Activated effector memory CD4-positive, alpha-beta T cell treated with Interleukin-2 at 50 U/mL for 16 hours (primary cell): ENCODE measurements around the gene SEZ6L.

Source experiments
- DNase-seq: peaks from one replicate; pipeline ENCODE4 v3.0.0-alpha.2; 2020

The SEZ6L gene

DNA sequence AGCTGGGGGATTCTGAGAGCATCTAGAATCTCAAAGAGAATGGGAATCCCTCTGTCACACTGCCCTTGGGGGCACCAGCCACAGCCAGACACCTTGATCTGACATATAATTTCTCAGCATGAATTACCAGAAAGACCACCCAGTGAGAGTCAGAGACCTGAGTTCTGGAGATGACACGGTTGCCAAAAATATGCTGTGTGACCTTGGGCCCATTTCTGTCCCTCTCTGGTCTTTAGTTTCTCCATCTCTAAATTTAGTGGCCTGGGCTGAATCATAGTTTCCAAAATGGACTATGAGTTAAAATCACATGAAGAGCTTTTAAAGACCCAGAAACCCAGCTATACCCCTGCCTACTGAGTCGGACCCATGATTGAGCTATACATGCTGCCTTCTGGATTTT lies 15.9 kb downstream of the SEZ6L start:
- DNase-seq, result no peak

GRCh38 chr22:26188341-26188740 lies 19.1 kb downstream of the SEZ6L start:
- no peak for DNase-seq

GRCh38 chr22:26194313-26194712 lies 25.1 kb downstream of the SEZ6L start:
- DNase-seq, result no peak

DNA sequence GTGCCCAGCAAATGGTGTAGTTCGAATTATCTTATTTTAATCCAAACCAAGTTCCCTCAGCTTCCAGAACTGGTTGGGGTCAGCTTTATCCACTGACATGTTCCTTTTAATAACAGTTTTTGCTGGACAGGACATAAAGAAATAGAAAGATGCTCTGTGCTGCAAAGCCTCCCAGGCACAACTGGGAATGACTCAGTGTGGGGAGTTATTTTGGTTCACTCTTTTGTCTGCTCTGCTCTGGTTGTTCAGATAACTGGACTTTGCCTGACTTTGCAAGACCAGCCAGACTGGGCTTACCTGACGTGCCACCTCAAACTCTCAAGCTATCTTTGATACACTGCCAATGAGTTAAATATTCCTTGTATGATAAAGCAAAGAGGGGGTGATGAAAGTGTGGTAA lies 25.6 kb downstream of the SEZ6L start:
- DNase-seq, result no peak

DNA sequence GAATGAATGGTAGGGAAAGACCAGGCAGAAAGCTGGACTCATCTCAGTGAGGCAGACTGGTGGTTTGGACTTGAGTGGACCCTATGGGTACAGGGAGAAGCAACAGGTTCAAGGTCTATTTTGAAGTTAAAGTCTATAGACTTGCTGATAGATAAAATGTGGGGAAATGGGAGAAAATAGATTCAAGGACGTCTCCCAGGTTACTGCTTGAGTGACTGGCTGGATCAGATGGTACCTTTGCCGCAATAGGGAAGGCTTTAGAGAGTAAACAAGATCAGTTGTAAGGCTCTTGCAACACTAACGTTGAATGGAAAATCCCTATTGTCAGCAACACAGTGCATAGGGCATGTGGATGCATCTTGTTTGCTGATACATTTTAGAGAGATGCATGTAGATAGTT lies 27.4 kb downstream of the SEZ6L start:
- DNase-seq, result no peak

DNA sequence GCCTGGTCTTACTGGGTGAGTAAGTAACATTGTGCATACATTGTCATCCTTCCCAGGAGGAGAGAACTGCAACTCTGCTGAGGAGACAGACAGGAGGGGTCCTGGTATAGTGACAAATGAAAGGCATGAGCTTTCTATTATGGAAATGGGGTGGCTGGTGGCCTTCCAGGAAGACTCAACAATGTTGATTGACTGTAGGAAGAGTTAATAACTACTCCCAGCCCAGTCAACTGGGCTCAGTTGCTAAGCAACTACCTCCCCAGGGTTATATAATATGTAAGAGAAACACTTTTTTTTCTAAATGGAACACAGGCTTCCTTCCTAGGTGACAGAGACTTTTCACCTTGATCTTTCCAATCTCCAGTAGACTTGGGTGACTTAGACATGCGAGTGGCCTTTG lies 28.2 kb downstream of the SEZ6L start:
- no peak for DNase-seq

DNA sequence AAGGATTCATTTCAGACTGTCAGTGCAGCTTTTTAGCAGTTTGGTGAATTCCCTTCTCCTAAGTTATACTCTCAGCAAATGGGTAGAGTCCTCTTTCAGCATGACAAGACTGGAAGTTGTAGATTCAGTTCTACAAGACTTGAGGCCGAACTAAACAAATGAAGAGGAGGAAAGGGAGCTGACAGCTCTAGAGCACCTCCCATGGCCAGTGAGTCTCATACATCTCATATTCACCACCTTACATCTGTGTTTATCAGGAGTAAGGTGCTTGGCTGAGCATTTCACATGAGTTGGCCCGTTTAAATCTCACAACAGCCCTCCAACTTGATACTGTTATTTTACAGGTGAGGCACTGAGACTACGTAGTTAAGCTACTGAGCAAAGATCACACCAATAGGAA lies 30.4 kb downstream of the SEZ6L start:
- DNase-seq, result no peak

- DNase-seq, result no peak
Observed at GRCh38 chr22:26202280-26202924, 33.1 kb downstream of the SEZ6L start.

GRCh38 chr22:26205494-26205893 lies 36.2 kb downstream of the SEZ6L start:
- DNase-seq, result no peak

DNA sequence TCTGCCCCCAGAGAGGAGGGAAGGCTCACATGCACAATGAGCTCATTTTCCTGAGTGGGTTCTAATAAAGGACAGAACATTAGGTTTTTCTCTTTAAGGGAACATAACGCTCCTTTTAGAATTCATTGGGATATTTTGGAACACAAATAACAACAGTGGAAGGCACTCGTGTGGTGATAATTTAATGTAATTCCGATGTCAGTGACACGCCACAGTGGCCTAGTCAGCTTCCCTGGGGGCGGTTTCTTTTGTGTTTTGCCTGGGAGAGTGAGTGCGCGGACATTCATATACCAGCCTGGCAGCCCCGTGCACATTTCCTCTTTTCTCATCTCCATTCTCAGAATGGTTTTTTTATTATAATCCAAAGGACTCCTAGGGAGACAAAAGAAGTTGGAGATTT lies 41.1 kb downstream of the SEZ6L start:
- DNase-seq, result no peak

DNA sequence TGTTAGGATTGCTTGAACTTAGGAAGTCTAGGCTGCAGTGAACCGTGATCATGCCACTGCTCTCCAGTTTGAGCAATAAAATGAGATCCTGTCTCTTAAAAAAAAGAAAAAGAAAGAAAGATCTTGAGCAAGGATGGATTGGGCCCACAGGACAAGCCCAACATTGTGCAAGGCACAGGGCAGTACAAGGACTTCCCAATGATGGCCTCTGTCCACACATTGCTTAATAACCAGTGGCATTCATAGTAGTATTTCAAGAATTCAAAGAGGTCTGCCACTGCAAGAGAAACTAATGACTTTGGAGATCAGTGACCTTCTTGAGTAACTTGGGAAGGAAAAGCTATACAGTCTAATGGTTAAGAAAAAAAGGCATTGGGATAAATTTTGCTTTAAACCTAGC lies 44.6 kb downstream of the SEZ6L start:
- no peak for DNase-seq

GRCh38 chr22:26214466-26214865 lies 45.2 kb downstream of the SEZ6L start:
- no peak for DNase-seq

GRCh38 chr22:26215736-26216135 lies 46.5 kb downstream of the SEZ6L start:
- no peak for DNase-seq

- no peak for DNase-seq
Observed at GRCh38 chr22:26225207-26225606, 55.9 kb downstream of the SEZ6L start.

DNA sequence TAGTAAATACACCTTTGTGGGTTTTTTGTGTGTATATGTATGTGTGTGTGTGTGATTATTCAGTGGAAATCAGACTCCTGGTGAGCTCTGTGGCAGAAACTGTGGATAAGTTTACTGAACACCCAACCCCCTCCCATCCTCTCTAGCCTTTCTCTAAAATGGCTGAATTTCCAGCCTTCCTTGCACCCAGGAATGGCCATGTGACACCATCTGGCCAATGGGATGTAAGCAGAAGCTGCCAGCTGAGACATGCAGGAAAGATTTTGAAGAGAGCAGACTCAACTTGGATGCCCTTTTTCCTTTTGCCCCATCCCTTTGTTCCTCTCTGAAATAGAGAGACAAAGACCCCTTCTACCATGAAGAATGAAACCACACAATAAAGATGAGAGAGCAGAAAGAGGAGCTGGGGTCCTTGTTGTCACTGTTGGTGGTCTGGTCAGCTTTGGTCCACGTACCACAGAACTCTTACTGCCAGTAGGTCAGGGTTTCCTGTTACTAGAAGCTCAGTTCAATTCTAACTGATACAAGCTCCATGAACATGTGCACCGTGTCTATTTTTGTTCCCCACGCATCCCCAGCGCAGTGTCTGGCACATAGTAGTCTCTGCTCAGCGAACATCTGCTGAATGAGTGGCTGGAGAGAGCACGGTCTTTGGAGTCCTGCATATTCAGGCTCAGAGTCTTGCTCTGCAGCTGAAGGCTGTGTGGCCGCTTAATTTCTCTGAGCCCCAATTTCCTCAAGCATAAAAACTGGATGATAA lies 57.5 kb downstream of the SEZ6L start:
- no peak for DNase-seq

- DNase-seq, result no peak
Observed at GRCh38 chr22:26229910-26230309, 60.6 kb downstream of the SEZ6L start.

DNA sequence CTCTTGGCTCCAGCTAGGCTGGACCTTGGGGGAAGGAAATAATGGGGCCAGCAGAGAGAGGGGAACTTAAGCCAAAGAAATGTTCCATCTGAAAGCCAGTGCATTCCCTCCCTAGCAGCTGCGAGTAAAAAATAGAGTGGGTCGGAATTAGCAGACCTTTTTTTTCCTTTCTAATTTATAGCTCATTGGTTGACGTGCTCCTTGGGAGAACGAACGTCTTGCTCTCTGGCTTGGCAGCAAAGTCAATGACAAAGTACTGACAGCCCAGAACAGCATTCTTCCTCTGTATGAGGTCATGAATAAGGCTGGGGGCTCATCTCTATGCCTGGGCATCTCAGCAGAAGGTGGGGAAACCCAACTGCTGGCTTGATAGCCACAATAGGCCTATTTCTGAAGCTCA lies 65.0 kb downstream of the SEZ6L start:
- DNase-seq, result no peak

DNA sequence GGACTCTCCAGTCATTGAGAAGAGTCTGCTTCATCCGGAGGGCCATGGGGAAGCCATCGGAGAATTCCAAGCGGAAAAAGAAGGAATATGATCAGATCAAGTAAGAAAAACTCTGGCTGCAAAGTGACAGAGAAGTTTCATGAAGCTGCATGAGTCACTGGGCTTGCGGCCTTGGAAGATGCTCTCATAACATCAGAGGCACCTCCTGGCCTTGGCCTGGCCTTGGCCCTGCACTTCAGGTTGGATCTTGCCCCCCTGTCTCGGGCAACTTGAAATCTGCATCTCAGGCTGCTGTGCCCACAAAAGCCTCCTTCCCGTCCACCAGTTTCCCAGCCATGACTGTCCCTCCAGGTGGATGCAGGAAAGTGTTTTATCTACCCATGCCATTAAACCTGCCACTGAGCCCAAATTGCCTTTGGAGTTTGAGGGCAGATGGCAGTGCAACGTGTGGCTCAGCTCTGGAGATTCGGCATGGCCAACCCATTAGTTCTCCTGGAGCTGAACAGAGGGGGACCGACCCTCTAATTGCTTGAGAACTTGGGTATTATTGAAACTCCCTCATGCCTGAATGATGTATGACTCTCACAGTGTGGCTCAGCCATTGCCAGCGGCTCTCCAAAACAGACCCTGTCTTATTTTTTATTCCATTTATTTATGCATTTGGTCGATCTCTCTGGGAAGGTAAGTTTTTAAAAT lies 66.7 kb downstream of the SEZ6L start:
- DNase-seq, result no peak

- DNase-seq, result no peak
Observed at GRCh38 chr22:26236991-26237390, 67.7 kb downstream of the SEZ6L start.

- DNase-seq, result no peak
Observed at GRCh38 chr22:26238596-26238995, 69.3 kb downstream of the SEZ6L start.

- DNase-seq, result no peak
Observed at GRCh38 chr22:26239581-26239980, 70.3 kb downstream of the SEZ6L start.

DNA sequence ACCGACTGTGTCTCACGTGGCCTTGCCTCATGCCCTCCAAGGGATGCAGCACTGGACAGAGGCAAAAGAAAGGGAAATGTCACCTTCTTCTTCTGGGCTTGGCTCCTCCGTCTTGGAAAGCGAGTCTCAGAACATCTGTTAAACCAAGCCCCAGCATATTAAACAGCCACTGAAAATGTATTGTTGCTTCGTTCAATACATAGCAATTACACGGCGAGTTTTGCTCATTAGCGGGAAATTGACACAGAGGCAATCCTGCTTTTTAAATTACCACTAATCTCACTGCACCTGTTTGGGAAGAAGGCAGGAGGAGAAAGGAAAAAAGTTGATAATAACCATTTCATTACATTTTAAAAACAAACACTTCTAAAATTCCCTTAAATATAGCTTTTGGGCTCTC lies 72.1 kb downstream of the SEZ6L start:
- no peak for DNase-seq

DNA sequence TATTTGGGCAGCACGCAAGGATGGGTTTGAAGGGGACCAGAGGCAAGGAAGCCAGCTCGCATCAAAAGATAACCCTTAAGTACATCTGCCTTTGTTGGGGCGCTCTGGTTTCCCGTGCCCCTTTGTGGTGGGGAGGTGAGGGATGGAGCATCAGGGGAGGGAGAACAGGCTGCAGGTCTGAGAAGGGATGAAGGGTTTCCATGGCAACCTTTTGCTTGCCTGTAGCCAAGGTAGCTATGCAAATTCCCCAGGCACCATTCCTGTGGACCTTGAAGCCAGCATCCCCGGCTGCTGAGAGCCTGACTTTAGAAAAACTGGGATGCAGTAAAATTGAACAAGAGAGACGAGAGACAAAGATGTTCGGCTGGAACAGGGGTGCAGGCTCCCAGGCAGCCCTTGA lies 75.7 kb downstream of the SEZ6L start:
- DNase-seq, result no peak

GRCh38 chr22:26246552-26246951 lies 77.3 kb downstream of the SEZ6L start:
- DNase-seq, result no peak
